ENCODE measurements around the gene GRIP1. TPM values are rescaled to one million over a fixed set of nuclear protein-coding genes. Genes with fewer than 3 reads are reported as not detected.

GRIP1 gene
- total RNA-seq, 4 donors from 2014 or later, result 0.18 to 2.1 (median 0.34) TPM

DNA sequence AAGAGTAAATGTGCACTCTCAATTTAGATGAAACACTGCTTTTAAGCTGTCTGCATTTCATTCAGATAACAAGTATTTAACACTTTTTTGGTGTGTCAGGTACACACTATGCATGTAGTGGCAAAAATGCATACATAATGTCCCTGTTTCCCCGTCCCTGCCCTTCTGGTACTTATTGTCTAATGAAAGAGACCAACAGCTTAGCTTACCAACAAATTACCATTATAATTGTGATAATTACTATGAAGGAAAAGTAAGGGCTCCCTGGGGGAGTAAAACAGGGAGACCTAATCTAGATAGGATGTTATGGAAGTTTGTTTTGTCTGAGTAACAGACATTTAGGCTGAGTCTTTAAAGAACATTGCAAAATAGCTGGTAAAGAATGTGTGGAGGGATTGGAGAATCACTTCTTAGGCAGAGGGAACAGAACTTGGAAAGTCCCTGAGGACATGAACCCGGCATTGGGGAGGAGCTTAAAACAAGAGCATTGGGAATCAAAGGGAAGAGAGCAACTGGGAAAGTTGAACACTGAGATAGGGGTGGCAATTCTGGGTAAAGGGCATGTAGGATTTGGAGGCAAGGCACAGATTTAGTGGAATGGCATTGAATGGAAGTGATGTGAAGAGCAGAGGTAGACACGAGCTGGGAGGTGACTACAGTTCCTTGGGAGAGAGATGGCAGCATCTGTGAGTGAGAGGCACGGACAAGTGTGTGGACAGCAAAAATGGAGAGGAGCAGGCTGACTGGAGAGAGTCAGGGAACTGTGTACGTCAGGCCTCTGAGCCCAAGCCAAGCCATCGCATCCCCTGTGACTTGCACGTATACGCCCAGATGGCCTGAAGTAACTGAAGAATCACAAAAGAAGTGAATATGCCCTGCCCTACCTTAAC, 181.6 kb downstream of the GRIP1 start:
- no peaks in the 10 kb centered on the region for H3K27me3 ChIP-seq

DNA sequence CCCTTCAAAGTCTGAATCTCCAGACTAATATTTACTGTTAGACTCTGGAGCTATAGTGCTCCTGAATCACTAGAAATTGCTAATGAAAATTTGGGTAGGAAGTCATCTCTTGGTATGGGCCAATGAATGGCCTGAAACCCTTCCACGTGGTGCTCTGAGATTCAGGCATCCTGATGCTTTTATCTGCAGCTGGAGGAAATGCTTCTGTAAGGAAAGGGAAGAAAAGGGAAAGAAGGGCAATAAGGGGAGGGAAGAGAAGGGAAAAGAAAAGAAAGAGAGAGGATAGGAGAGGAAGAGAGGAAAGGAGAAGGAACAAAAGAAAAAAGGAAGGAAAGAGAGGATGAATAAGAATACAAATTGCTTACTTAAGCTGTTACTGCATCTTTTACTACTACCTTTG, 182.3 kb downstream of the GRIP1 start:
- intact Hi-C loops (cut with DNase I; ENCODE audit: low total_unique reads), result no loop called here
- no peak for DNase-seq

More for the DNA sequence above, 181.6 kb downstream of the GRIP1 start:
- ATAC-seq (no peak), DNase-seq (no peak)
- in situ Hi-C loops (cut with MboI; ENCODE audit: low sequenced_read_pairs in 4 of 4), result no loop called here
- Histone ChIP-seq H3K4me1 (no peaks in the 10 kb centered on the region), H3K4me3 (no peak overlapping the region), H3K36me3 (no peaks in the 10 kb centered on the region), H3K9me3 (no peaks in the 10 kb centered on the region), H3K27ac (no peak overlapping the region)
- TF ChIP-seq, protein P1, sequence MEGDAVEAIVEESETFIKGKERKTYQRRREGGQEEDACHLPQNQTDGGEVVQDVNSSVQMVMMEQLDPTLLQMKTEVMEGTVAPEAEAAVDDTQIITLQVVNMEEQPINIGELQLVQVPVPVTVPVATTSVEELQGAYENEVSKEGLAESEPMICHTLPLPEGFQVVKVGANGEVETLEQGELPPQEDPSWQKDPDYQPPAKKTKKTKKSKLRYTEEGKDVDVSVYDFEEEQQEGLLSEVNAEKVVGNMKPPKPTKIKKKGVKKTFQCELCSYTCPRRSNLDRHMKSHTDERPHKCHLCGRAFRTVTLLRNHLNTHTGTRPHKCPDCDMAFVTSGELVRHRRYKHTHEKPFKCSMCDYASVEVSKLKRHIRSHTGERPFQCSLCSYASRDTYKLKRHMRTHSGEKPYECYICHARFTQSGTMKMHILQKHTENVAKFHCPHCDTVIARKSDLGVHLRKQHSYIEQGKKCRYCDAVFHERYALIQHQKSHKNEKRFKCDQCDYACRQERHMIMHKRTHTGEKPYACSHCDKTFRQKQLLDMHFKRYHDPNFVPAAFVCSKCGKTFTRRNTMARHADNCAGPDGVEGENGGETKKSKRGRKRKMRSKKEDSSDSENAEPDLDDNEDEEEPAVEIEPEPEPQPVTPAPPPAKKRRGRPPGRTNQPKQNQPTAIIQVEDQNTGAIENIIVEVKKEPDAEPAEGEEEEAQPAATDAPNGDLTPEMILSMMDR (IDR thresholded peaks at IDR 0.05 in 4 of 5, conservative IDR thresholded peaks at IDR 0.05 in 1 of 5), result no peak
- no peak for TF ChIP-seq POLR2A (IDR thresholded peaks at IDR 0.05)
- intact Hi-C loops (cut with DNase I; ENCODE audit: low total_unique reads), result no loop called here

DNA sequence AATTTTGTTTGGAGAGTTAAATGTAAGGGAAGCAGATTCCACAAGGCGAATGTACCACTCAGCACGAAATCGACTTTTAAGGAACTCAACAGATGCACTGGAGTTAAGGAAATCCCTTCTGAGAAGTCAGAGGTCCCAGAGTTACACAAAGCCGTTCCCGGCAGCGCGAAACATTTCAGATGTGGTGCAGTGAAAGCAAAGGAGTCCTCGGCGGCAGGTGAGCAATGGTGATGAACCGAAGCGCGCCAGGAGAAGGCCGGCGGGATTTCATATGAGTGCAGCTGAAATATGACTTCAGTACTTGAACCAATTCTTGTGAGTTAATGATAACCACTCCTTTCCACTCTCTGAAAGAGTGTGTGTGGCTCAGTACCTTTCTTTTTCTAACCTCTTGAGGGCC, 183.2 kb downstream of the GRIP1 start:
- ATAC-seq, result no peak
- in situ Hi-C loops (cut with MboI; ENCODE audit: low sequenced_read_pairs in 4 of 4) (no loop called here), intact Hi-C loops (cut with DNase I; ENCODE audit: low total_unique reads) (no loop called here)
- no peaks in the 10 kb centered on the region for H3K9me3 ChIP-seq
- TF ChIP-seq, protein P1 (IDR thresholded peaks at IDR 0.05 in 4 of 5, conservative IDR thresholded peaks at IDR 0.05 in 1 of 5), result no peak
- no peak for TF ChIP-seq POLR2A (IDR thresholded peaks at IDR 0.05)
- H3K36me3 ChIP-seq, result no peaks in the 10 kb centered on the region
- H3K27me3 ChIP-seq, result no peaks in the 10 kb centered on the region
- no peak overlapping the region for H3K4me3 ChIP-seq
- H3K27ac ChIP-seq, result no peak overlapping the region
- no peak for DNase-seq
- H3K4me1 ChIP-seq, result no peaks in the 10 kb centered on the region

More for the DNA sequence above, 182.3 kb downstream of the GRIP1 start:
- no peak for ATAC-seq
- TF ChIP-seq POLR2A (IDR thresholded peaks at IDR 0.05), result no peak
- TF ChIP-seq, protein P1 (IDR thresholded peaks at IDR 0.05 in 4 of 5, conservative IDR thresholded peaks at IDR 0.05 in 1 of 5), result no peak
- in situ Hi-C loops (cut with MboI; ENCODE audit: low sequenced_read_pairs in 4 of 4), result no loop called here
- Histone ChIP-seq H3K4me3 (no peak overlapping the region), H3K4me1 (no peaks in the 10 kb centered on the region), H3K36me3 (no peaks in the 10 kb centered on the region), H3K27me3 (no peaks in the 10 kb centered on the region), H3K27ac (no peak overlapping the region), H3K9me3 (no peaks in the 10 kb centered on the region)

DNA sequence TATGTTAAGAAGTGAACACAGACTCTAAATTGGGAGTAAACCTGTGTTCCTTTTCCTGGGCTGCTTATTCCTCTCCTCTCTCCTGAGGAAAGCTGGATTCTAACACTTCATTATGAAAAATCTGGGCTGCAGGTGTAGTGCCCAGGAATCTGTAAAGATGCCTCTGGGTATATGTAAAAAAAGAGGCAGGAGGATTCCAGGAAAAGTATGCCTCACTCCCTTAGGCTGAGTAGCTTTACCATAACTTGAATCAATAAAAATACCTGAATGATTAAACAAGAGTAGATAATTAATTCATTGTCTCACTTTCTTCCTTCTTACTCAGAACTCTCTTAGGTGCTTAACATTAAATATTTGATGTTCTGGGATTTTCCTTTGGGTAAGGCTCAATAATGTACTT, 185.1 kb downstream of the GRIP1 start:
- TF ChIP-seq POLR2A (IDR thresholded peaks at IDR 0.05), result no peak
- TF ChIP-seq, protein P1 (IDR thresholded peaks at IDR 0.05 in 4 of 5, conservative IDR thresholded peaks at IDR 0.05 in 1 of 5), result no peak
- in situ Hi-C loops (cut with MboI; ENCODE audit: low sequenced_read_pairs in 4 of 4), result no loop called here
- intact Hi-C loops (cut with DNase I; ENCODE audit: low total_unique reads), result no loop called here
- Histone ChIP-seq H3K27ac (no peak overlapping the region), H3K4me1 (no peaks in the 10 kb centered on the region), H3K36me3 (no peaks in the 10 kb centered on the region), H3K9me3 (no peaks in the 10 kb centered on the region), H3K27me3 (no peaks in the 10 kb centered on the region), H3K4me3 (no peak overlapping the region)
- ATAC-seq, result no peak
- no peak for DNase-seq
